ENCODE measurements around the gene DPP6.
A peak's percentile ranks its signal among the peaks of the same experiment; 100 is the strongest.
"Not testable (repeated sequence)": the region's sequence is repeated elsewhere in the genome, so short reads cannot be mapped to it uniquely, and the experiment has no call there.

The DPP6 gene

GRCh38 chr7:154051643-154052529, at the start of gene DPP6:
Gene DPP6 (plus strand): TSS chr7:154052398.
- DNase-seq, ATAC-seq: not testable (repeated sequence)

- not testable (repeated sequence) for DNase-seq
Observed at GRCh38 chr7:154009423-154009911, 42.7 kb upstream of the DPP6 start.

GRCh38 chr7:154010726-154011568, 41.3 kb upstream of the DPP6 start:
- not testable (repeated sequence) for ATAC-seq, DNase-seq

More at GRCh38 chr7:154009423-154009911, 42.7 kb upstream of the DPP6 start:
- ATAC-seq: not testable (repeated sequence)

DNA sequence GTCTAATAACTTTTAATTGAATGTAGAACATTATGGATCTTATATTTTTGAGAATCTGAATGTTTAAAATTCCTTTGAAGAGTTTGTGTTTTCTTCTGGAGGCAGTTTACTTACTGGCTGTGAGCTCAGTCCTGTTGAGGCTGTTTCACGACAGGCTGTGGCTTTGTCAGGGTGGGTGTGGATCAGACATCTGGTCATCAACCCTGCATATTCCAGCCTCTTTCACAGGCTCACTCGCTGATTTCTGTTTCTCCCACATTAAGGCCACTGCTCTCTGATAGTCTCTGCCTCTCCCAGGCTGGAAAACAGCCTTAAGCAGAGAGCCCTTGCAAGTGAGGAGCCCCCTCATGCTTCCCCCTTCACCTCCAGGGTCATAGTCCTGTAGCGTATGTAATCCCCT, 39.4 kb upstream of the DPP6 start:
- ATAC-seq, DNase-seq: not testable (repeated sequence)

GRCh38 chr7:154015636-154016035, 36.6 kb upstream of the DPP6 start:
- not testable (repeated sequence) for ATAC-seq, DNase-seq

DNA sequence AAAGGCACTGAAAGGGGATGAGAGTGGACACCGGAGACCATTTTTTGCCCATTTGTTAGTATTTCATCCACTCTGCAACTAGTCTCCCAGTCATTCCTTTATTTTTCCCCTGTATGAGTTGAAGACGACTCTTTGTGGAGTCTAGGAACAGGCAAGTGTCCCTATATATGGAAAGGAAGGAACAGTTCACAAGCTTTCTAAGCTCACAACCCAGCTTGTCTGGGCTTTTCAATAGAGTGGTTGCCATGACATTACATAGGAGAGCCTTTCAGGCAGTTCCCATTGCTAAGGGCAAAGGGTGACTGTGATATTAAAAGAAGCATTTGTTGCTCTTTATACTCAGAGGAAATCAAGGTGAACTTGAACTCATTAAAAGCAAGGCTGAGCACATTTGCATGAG, 33.8 kb upstream of the DPP6 start:
- DNase-seq, ATAC-seq: not testable (repeated sequence)

DNA sequence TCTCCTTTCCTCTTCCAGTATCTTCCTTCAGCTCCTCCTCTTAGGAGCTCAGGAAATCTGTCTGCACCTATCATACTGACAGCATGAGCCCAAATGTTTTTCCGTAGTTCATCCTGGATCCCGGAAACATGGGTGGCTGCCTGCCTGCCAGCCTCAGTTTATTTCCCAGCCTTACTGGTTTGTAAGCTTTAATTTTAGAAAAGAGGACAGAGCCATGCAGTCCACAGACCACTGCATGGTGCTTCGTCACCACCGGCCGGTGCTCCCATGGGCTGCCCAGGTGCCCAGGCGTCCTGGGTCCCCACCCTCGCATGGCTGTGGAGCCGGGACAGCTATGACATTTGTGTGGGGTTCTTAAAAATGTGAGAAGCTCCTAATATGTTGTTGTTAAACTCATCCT, 24.4 kb upstream of the DPP6 start:
- ATAC-seq, DNase-seq: not testable (repeated sequence)

- not testable (repeated sequence) for DNase-seq, ATAC-seq
Observed at GRCh38 chr7:154030476-154031080, 21.6 kb upstream of the DPP6 start.

GRCh38 chr7:154039466-154040165, 12.6 kb upstream of the DPP6 start:
- ATAC-seq: peak; percentile 98
- peak; percentile 11 for DNase-seq

DNA sequence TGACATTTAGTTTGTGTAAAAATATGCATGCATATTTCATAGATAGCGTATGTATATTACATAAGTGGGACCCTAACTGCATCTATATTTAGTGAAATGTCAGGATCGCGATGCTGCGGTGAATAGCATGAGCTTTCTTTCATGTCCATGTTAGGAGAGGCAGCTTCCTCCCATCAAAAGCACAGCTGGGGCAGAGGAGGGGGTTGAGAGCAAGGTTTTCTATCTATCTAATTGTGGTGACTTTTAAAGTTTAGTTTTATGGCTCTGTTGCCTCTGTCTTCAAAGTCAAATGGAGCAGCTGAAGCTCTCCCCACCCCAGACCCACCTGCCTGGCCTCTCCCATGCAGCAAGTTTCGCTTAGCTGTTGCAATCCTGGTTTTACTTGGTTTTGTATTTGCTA, 1.8 kb upstream of the DPP6 start:
- ATAC-seq, DNase-seq: not testable (repeated sequence)

- DNase-seq: not testable (repeated sequence)
- peak; percentile 86 for ATAC-seq
Observed at GRCh38 chr7:154051006-154051642, 1.1 kb upstream of the DPP6 start.

- not testable (repeated sequence) for ATAC-seq, DNase-seq
Observed at GRCh38 chr7:154052530-154053252, 493 bp downstream of the DPP6 start.

DNA sequence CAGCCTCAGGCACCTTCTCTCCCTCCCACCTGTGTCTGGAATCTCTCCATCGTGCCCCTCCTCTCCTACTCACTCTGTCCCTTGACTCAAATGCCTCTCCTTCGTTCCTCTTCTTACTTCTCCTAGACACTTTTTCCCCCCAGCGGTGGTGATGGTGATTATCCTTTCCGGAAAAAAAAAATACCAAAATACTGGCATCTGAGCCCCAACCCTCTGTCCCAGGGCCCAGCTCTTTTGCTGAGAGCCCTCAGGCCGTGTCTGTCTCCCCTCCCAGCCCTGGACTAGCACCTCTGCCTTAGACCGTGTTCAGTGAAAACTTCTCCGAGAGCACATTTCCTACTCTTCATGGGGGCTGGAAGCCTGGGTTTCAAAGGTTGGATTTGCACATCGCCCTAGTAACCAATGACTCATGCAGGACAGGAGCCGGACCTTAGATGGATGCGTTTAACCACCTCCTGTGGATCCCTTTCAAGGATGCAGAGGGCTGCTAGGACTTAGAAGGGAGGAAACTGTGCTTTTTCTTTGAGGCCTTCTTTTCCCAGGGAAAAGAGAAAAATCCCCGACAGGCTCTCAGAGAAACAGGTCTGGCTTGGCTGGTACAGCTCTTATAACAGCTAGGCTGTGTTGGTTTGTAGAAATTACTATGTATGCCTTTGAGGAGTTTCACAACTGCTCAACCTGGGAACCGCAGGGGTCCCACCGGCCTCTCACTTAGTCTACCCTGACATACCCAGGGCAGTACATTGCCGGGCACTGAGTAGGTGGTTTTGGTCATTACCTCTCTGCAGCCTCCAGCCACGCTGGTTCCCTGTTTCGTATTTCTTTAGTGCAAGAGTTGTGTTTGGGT, 1.5 kb downstream of the DPP6 start:
- ATAC-seq: not testable (repeated sequence)

GRCh38 chr7:154054664-154055063, 2.5 kb downstream of the DPP6 start:
- not testable (repeated sequence) for ATAC-seq

More for the DNA sequence above, 1.5 kb downstream of the DPP6 start:
- not testable (repeated sequence) for DNase-seq

DNA sequence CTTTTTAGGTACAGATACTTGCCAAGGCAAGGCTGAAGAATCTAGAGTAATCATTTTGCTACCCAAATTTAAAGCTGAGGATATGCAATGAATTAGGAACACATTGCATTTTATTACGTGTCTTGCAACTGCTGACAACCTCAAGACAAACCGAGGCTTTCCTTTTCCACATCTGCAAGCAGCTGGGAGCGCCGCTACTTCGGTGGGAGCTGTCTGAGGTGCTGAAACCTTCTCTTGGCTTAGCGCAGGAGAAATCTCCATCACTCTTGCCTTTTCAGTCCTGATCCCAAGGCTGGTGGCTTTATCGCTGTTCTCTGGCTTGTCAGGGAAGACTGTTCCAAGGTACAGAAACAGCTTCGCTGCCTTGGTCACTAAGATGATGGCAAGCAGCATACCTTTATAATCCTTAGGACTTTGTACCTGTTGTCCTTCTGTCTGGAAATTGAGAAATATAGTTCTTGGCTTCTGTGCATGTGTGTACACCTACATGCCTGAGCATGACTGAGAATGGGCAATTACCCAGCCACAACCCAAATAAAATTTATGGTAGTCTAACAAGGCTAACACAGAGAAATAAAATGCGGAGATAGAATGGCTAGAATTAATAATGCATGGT, 3.4 kb downstream of the DPP6 start:
- ATAC-seq: not testable (repeated sequence)
- peak; percentile 22 for DNase-seq

More at GRCh38 chr7:154054664-154055063, 2.5 kb downstream of the DPP6 start:
- not testable (repeated sequence) for DNase-seq

DNA sequence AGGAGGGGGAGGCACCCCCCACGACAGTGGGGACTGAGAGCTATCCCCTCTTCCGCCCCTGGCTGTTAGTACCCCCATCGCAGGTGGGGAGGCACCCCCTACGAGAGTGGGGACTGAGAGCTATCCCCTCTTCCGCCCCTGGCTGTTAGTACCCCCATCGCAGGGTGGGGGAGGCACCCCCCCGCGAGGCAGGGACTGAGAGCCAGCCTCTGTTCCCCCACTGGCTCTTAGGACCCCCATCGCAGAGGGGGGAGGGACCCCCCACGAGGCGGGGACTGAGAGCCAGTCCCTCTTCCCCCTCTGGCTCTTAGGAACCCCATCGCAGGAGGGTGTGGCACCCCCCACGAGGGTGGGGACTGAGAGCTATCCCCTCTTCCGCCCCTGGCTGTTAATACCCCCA, 6.6 kb downstream of the DPP6 start:
- ATAC-seq, DNase-seq: not testable (repeated sequence)

GRCh38 chr7:154060551-154060950, 8.4 kb downstream of the DPP6 start:
- not testable (repeated sequence) for ATAC-seq, DNase-seq

DNA sequence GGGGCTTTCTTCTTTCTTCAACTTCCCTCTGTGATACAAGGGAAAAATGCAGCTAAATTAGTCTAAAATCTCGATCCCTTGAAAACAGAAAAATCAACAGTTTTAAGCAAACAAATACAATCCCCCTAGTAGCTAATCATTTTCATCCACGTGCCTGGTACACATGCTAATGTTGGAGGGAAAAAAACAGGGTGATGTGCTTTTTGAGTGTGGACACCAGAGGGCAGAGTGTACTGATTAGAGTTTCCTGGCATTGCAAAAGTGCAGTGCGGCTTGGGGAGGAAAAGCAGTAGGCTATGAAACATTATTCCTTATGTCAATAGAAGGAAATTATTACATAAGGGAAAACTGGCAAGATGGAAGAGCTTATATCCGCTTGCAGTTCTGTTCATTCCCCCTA, 19.6 kb downstream of the DPP6 start:
- DNase-seq, ATAC-seq: not testable (repeated sequence)

Measured in stimulated activated naive CD8-positive, alpha-beta T cell treated with anti-CD3 and anti-CD28 coated beads, Interleukin-15, Interleukin-2, amounts not matched to agents 100 U/mL and 50 U/mL, for 24 hours (primary cell).